T-helper 17 cell (primary cell): Measurements from ENCODE around the gene CUL2. TPM values are rescaled to one million over a fixed set of nuclear protein-coding genes. Genes with fewer than 3 reads are reported as not detected.
"Not testable (repeated sequence)": the region's sequence is repeated elsewhere in the genome, so short reads cannot be mapped to it uniquely, and the experiment has no call there.

Source experiments
- ATAC-seq: fragments of 150-1000 bp; cut with Tn5 transposase; 2 replicates; pipeline ENCODE4 v1.10.0; 2021; ENCODE audit warnings: mild to moderate bottlenecking, moderate library complexity
- DNase-seq, 3 donors: peaks; one replicate each; pipeline versions ENCODE4 v3.0.0 to v3.0.0-alpha.2; 2020 to 2021
- H3K9me3 ChIP-seq: one replicate; pipeline ENCODE4 v1.7.0; 2013; ENCODE audit warnings: low read length, mild to moderate bottlenecking; ENCODE audit not compliant: control insufficient read depth, poor library complexity, severe bottlenecking
- H3K27ac Mint-ChIP-seq: one replicate; pipeline ENCODE4 v1.8.0; 2022; ENCODE audit warnings: mild to moderate bottlenecking, moderate library complexity, mixed read lengths
- H3K27me3 Mint-ChIP-seq: one replicate; pipeline ENCODE4 v1.8.0; 2022; ENCODE audit warnings: mixed read lengths
- H3K36me3 Mint-ChIP-seq: one replicate; pipeline ENCODE4 v1.8.0; 2022; ENCODE audit warnings: low read depth, mixed read lengths
- H3K4me1 Mint-ChIP-seq: one replicate; pipeline ENCODE4 v1.8.0; 2022; ENCODE audit warnings: mild to moderate bottlenecking, mixed read lengths
- H3K4me3 Mint-ChIP-seq: one replicate; pipeline ENCODE4 v1.8.0; 2022; ENCODE audit warnings: mild to moderate bottlenecking, moderate library complexity, mixed read lengths
- total RNA-seq, 4 donors: library from RNA in 2 of 4; stranded (reverse) in 2 of 4; gene quantifications; one replicate each; pipeline ENCODE4 v1.2.3 and lab custom pipeline; 2022 to 2026

Gene CUL2
- total RNA-seq, 2 donors from 2014 or later: 25.6 to 36.9 TPM

GRCh38 chr10:34978080-34978479 is 112.1 kb downstream of the CUL2 start:
- peaks cover 3% of the 10 kb centered on the region for H3K9me3 ChIP-seq
- DNase-seq (no peak), ATAC-seq (no peak)
- no peaks in the 10 kb centered on the region for H3K27me3 Mint-ChIP-seq
- no peaks in the 10 kb centered on the region for H3K36me3 Mint-ChIP-seq
- H3K4me3 Mint-ChIP-seq: no peak overlapping the region
- no peak overlapping the region for H3K27ac Mint-ChIP-seq
- H3K4me1 Mint-ChIP-seq: no peaks in the 10 kb centered on the region

- H3K36me3 Mint-ChIP-seq, DNase-seq, H3K4me1 Mint-ChIP-seq, H3K27me3 Mint-ChIP-seq, H3K4me3 Mint-ChIP-seq, H3K27ac Mint-ChIP-seq, ATAC-seq, H3K9me3 ChIP-seq: not testable (repeated sequence)
Observed at GRCh38 chr10:34976380-34976910, 113.7 kb downstream of the CUL2 start.

DNA sequence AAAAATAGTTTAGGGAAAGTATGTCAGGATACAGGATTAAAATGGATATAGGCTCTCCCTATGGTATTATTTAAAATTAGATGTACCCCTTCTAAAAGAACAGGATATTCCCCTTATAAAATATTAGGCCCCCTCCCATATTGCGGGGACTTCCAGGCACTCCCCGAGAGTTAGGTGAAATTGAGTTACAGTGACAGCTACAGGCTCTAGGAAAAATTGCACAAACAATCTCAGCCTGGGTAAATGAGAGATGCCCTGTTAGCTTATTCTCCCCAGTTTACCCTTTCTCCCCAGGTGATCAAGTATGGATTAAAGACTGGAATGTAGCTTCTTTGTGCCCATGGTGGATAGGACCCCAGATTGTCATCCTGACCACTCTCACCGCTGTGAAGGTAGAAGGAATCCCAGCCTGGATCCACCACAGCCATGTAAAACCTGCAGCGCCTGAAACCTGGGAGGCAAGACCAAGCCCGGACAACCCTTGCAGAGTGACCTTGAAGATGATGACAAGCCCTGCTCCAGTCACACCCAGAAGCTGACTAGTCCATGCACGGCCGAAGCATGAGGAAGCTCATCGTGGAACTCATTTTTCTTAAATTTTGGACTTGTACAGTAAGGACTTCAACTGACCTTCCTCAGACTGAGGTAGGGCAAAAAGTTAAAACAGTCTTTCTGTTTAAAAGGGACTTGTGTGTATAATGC is 115.6 kb downstream of the CUL2 start:
- H3K36me3 Mint-ChIP-seq, H3K4me3 Mint-ChIP-seq, DNase-seq, H3K27ac Mint-ChIP-seq, H3K9me3 ChIP-seq, H3K4me1 Mint-ChIP-seq, ATAC-seq: not testable (repeated sequence)
- H3K27me3 Mint-ChIP-seq: peaks cover 16% of the 10 kb centered on the region

- H3K27me3 Mint-ChIP-seq: peaks cover 22% of the 10 kb centered on the region
- not testable (repeated sequence) for H3K4me3 Mint-ChIP-seq, H3K27ac Mint-ChIP-seq, DNase-seq, H3K36me3 Mint-ChIP-seq, H3K9me3 ChIP-seq, ATAC-seq, H3K4me1 Mint-ChIP-seq
Observed at GRCh38 chr10:34973757-34974156, 116.4 kb downstream of the CUL2 start.

DNA sequence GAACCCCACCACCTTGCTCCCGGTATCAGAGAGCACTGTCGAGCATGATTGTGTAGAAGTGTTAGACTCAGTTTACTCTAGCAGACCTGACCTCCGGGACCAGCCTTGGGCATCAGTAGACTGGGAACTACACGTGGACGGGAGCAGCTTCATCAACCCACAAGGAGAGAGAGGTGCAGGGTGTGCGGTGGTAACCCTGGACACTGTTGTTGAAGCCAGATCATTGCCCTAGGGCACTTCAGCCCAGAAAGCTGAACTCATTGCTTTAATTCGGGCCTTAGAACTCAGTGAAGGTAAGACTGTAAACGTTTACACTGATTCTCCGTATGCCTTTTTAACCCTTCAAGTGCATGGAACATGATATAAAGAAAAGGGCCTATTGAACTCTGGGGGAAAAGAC is 117.0 kb downstream of the CUL2 start:
- not testable (repeated sequence) for DNase-seq, H3K27ac Mint-ChIP-seq, ATAC-seq, H3K36me3 Mint-ChIP-seq, H3K9me3 ChIP-seq, H3K4me1 Mint-ChIP-seq, H3K4me3 Mint-ChIP-seq
- H3K27me3 Mint-ChIP-seq: peaks cover 22% of the 10 kb centered on the region

GRCh38 chr10:34972591-34972990 is 117.5 kb downstream of the CUL2 start:
- not testable (repeated sequence) for DNase-seq, H3K4me3 Mint-ChIP-seq, H3K27ac Mint-ChIP-seq, H3K9me3 ChIP-seq, H3K4me1 Mint-ChIP-seq, H3K36me3 Mint-ChIP-seq, ATAC-seq
- peaks cover 22% of the 10 kb centered on the region for H3K27me3 Mint-ChIP-seq

GRCh38 chr10:34971606-34972334 is 118.4 kb downstream of the CUL2 start:
- not testable (repeated sequence) for H3K36me3 Mint-ChIP-seq, H3K27ac Mint-ChIP-seq, ATAC-seq, H3K9me3 ChIP-seq, DNase-seq, H3K4me3 Mint-ChIP-seq, H3K4me1 Mint-ChIP-seq
- H3K27me3 Mint-ChIP-seq: peaks cover 22% of the 10 kb centered on the region

DNA sequence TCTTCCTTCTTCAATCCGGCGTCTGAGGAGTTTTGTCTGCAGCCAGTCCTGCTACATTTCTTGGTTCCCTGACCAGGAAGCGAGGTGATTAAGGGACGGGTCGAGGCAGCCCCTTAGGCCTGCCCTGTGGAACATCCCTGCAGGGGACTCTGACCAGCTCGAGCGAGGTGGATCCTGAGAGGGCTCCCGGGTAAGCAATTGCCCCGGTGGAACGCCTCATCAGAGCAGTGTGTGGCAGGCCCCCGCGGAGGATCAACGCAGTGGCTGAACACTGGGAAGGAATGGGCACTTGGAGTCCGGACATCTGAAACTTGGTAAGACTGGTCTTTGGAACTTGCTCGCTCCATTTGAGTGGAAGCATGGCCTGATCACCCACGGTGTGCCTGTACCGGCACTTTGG is 121.0 kb downstream of the CUL2 start:
- H3K4me3 Mint-ChIP-seq: no peak overlapping the region
- H3K27ac Mint-ChIP-seq: no peak overlapping the region
- ATAC-seq (no peak), DNase-seq (no peak)
- H3K4me1 Mint-ChIP-seq: no peaks in the 10 kb centered on the region
- H3K36me3 Mint-ChIP-seq: no peaks in the 10 kb centered on the region
- no peaks in the 10 kb centered on the region for H3K9me3 ChIP-seq
- H3K27me3 Mint-ChIP-seq: peaks cover 22% of the 10 kb centered on the region

DNA sequence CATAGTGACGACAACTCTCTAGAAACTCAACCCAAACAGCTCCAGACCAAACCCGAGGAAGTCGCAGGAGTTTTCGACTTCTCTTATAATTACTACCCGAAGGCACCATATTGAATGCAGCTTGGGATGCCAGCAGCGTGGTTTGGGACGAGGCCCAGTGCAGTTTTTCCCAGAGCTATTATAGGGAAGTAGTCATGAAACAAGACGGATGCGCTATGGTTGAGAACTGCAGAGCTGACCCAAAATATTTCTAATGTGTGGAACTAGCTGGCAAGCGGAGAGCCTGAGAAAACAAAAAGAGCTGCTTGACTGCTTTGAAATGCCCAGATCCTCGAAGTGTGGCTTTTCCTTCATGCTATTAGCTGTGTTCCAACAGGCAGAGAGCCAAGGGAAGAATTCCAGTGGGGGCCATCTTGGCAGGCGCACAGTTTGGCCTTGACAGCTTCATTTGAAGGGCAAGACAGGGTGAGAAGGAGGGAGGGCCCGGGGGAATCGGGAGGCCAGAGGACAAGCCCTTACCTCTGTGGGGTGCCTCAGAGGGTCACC is 122.7 kb downstream of the CUL2 start:
- Mint-ChIP-seq H3K4me3 (no peak overlapping the region), H3K4me1 (no peaks in the 10 kb centered on the region), H3K27ac (no peak overlapping the region), H3K36me3 (no peaks in the 10 kb centered on the region), H3K27me3 (peaks cover 25% of the 10 kb centered on the region)
- no peak for DNase-seq
- no peaks in the 10 kb centered on the region for H3K9me3 ChIP-seq
- ATAC-seq: no peak

- no peaks in the 10 kb centered on the region for H3K4me1 Mint-ChIP-seq
- H3K27me3 Mint-ChIP-seq: peaks cover 21% of the 10 kb centered on the region
- ATAC-seq (no peak), DNase-seq (no peak)
- H3K4me3 Mint-ChIP-seq: no peak overlapping the region
- no peaks in the 10 kb centered on the region for H3K9me3 ChIP-seq
- no peak overlapping the region for H3K27ac Mint-ChIP-seq
- no peaks in the 10 kb centered on the region for H3K36me3 Mint-ChIP-seq
Observed at GRCh38 chr10:34966451-34966850, 123.7 kb downstream of the CUL2 start.

DNA sequence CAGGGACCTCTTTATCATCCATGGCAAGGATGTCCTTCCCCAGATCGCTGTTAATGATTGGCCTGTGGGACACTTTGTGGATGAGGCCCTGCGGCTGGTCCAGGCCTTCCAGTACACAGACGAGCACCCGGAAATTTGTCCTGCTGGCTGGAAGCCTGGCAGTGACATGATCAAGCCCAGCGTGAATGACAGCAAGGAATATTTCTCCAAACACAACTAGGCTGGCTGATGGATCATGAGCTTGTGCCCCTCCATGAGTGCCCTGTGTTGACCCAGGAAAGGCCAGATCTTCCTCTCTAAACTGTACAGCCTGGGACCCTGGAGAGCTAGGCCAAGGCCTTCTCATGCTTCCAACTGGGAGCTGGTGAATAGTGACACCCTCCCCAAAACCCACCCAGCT is 124.1 kb downstream of the CUL2 start:
- no peak for ATAC-seq
- no peak for DNase-seq
- Mint-ChIP-seq H3K4me3 (no peak overlapping the region), H3K36me3 (no peaks in the 10 kb centered on the region), H3K27me3 (peaks cover 21% of the 10 kb centered on the region), H3K27ac (no peak overlapping the region), H3K4me1 (no peaks in the 10 kb centered on the region)
- H3K9me3 ChIP-seq: no peaks in the 10 kb centered on the region

- no peaks in the 10 kb centered on the region for H3K9me3 ChIP-seq
- Mint-ChIP-seq H3K4me1 (no peaks in the 10 kb centered on the region), H3K27me3 (peaks cover 8% of the 10 kb centered on the region), H3K4me3 (no peak overlapping the region), H3K36me3 (no peaks in the 10 kb centered on the region), H3K27ac (no peak overlapping the region)
- ATAC-seq (no peak), DNase-seq (no peak)
Observed at GRCh38 chr10:34964166-34964800, 125.9 kb downstream of the CUL2 start.

DNA sequence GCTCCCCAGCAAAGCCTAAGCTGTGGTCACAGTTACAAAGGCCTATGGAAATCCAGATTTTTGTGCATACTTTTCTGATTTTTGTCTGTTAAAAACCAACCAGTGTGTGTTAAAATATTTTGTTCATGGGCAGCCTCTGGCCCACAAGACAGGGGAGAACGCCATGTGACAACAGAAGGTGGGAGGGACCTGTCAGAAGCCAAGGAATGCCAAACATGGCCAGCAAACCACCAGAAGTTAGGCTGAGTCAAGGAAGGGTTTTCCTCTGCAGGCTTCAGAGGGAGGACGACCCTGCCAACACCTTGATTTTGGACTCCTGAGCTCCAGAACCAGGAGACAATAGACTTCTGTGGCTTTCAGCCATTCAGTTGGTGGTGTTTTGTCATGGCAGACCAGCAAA is 127.3 kb downstream of the CUL2 start:
- peaks cover 4% of the 10 kb centered on the region for H3K27me3 Mint-ChIP-seq
- H3K36me3 Mint-ChIP-seq: no peaks in the 10 kb centered on the region
- ATAC-seq: no peak
- no peaks in the 10 kb centered on the region for H3K9me3 ChIP-seq
- no peaks in the 10 kb centered on the region for H3K4me1 Mint-ChIP-seq
- no peak for DNase-seq
- no peak overlapping the region for H3K27ac Mint-ChIP-seq
- no peak overlapping the region for H3K4me3 Mint-ChIP-seq
